NCI-H2029 treated with DMSO at 0.1 percent for 48 hours (cell line): ENCODE data around the gene ITGA2B.
"Not testable (repeated sequence)": the region's sequence is repeated elsewhere in the genome, so short reads cannot be mapped to it uniquely, and the experiment has no call there.

Experiments used
- DNase-seq: peaks from one replicate; lab custom pipeline; 2025; lab: John Stamatoyannopoulos, UW

ITGA2B gene

GRCh38 chr17:44368391-44369243 is 20.8 kb downstream of the ITGA2B start:
- DNase-seq, result not testable (repeated sequence)

GRCh38 chr17:44367231-44367979 is 22.0 kb downstream of the ITGA2B start:
- DNase-seq, result no peak

- not testable (repeated sequence) for DNase-seq
Measured at GRCh38 chr17:44365051-44365450, 24.4 kb downstream of the ITGA2B start.

GRCh38 chr17:44363613-44364159 is 25.8 kb downstream of the ITGA2B start, which contains the start of gene FAM171A2:
Gene FAM171A2 (minus strand): TSS chr17:44363853. CDS start chr17:44363714, 139 bp downstream.
- no peak for DNase-seq

GRCh38 chr17:44362949-44363612 is 26.4 kb downstream of the ITGA2B start:
- DNase-seq, result no peak

- DNase-seq, result no peak
Measured at GRCh38 chr17:44362459-44362948, 26.9 kb downstream of the ITGA2B start.

- no peak for DNase-seq
Measured at GRCh38 chr17:44361292-44362260, 27.9 kb downstream of the ITGA2B start.

- no peak for DNase-seq
Measured at GRCh38 chr17:44360826-44361225, 28.6 kb downstream of the ITGA2B start.

- no peak for DNase-seq
Measured at GRCh38 chr17:44360144-44360533, 29.3 kb downstream of the ITGA2B start.

- no peak for DNase-seq
Measured at GRCh38 chr17:44359458-44360143, 29.8 kb downstream of the ITGA2B start.

- DNase-seq, result no peak
Measured at GRCh38 chr17:44359006-44359405, 30.4 kb downstream of the ITGA2B start.

GRCh38 chr17:44358066-44358465 is 31.4 kb downstream of the ITGA2B start:
- DNase-seq, result no peak

- DNase-seq, result no peak
Measured at GRCh38 chr17:44356241-44356640, 33.2 kb downstream of the ITGA2B start.

GRCh38 chr17:44355642-44356099 is 33.8 kb downstream of the ITGA2B start:
- no peak for DNase-seq

GRCh38 chr17:44354582-44355561 is 34.6 kb downstream of the ITGA2B start:
- DNase-seq, result no peak

- no peak for DNase-seq
Measured at GRCh38 chr17:44353672-44354331, 35.6 kb downstream of the ITGA2B start.

- DNase-seq, result no peak
Measured at GRCh38 chr17:44352828-44353671, 36.4 kb downstream of the ITGA2B start.
